Astrocyte (in vitro differentiated cells and primary cell): ENCODE results near the gene CEP83. TPM values are rescaled to one million over a fixed set of nuclear protein-coding genes. Genes with fewer than 3 reads are reported as not detected.

Source experiments
- DNase-seq: peaks from one replicate; pipeline ENCODE4 v3.0.0-alpha.2; 2010; ENCODE audit warnings: low read depth
- FAIRE-seq: peaks from 2 replicates; lab custom pipeline; 2011; peaks lifted over from hg19 to GRCh38; lab: Jason Lieb, UNC
- H2AFZ ChIP-seq: 2 replicates; pipeline ENCODE4 v1.6.0; 2012; ENCODE audit warnings: low read depth, low read length, inconsistent platforms
- H3K27ac ChIP-seq: 2 replicates; pipeline ENCODE4 v1.5.1; 2011; ENCODE audit warnings: low read depth, low read length, inconsistent platforms
- H3K27me3 ChIP-seq: 2 replicates; pipeline ENCODE4 v1.6.0; 2011; ENCODE audit warnings: low read length, inconsistent platforms; ENCODE audit not compliant: insufficient read depth
- H3K36me3 ChIP-seq: 2 replicates; pipeline ENCODE4 v1.5.1; 2011; ENCODE audit warnings: low read length, inconsistent platforms; ENCODE audit not compliant: insufficient read depth
- H3K4me1 ChIP-seq: 2 replicates; pipeline ENCODE4 v1.5.1; 2011; ENCODE audit warnings: low read length, inconsistent platforms; ENCODE audit not compliant: insufficient read depth
- H3K4me2 ChIP-seq: 2 replicates; pipeline ENCODE4 v1.6.0; 2012; ENCODE audit warnings: low read length, inconsistent platforms
- H3K4me3 ChIP-seq: 2 replicates; pipeline ENCODE4 v1.5.1; 2011; ENCODE audit warnings: low read depth, mild to moderate bottlenecking, low read length, inconsistent platforms; ENCODE audit not compliant: insufficient read depth
- H3K79me2 ChIP-seq: 2 replicates; pipeline ENCODE4 v1.6.0; 2012; ENCODE audit warnings: mild to moderate bottlenecking, low read length, inconsistent platforms; ENCODE audit not compliant: insufficient read depth
- H3K9ac ChIP-seq: 2 replicates; pipeline ENCODE4 v1.6.0; 2012; ENCODE audit warnings: mild to moderate bottlenecking, low read length, inconsistent platforms
- H3K9me3 ChIP-seq: 2 replicates; pipeline ENCODE4 v1.5.1; 2012; ENCODE audit warnings: low read depth, mild to moderate bottlenecking, low read length, inconsistent platforms; ENCODE audit not compliant: insufficient read depth
- H4K20me1 ChIP-seq: 2 replicates; pipeline ENCODE4 v1.6.0; 2012; ENCODE audit warnings: low read length, inconsistent platforms; ENCODE audit not compliant: insufficient read depth
- H3K27ac Mint-ChIP-seq: one replicate; pipeline ENCODE4 v1.8.0; 2021; ENCODE audit warnings: mild to moderate bottlenecking, mixed read lengths; ENCODE audit not compliant: unreplicated experiment
- H3K27me3 Mint-ChIP-seq: one replicate; pipeline ENCODE4 v1.8.0; 2021; ENCODE audit warnings: low read depth, mixed read lengths; ENCODE audit not compliant: unreplicated experiment
- H3K36me3 Mint-ChIP-seq: one replicate; pipeline ENCODE4 v1.8.0; 2021; ENCODE audit warnings: low read depth, mixed read lengths; ENCODE audit not compliant: unreplicated experiment
- H3K4me1 Mint-ChIP-seq: one replicate; pipeline ENCODE4 v1.8.0; 2021; ENCODE audit warnings: low read depth, mixed read lengths; ENCODE audit not compliant: unreplicated experiment
- H3K4me3 Mint-ChIP-seq: one replicate; pipeline ENCODE4 v1.8.0; 2021; ENCODE audit warnings: mild to moderate bottlenecking, moderate library complexity, mixed read lengths; ENCODE audit not compliant: unreplicated experiment
- H3K9me3 Mint-ChIP-seq: one replicate; pipeline ENCODE4 v1.8.0; 2021; ENCODE audit warnings: mild to moderate bottlenecking, mixed read lengths; ENCODE audit not compliant: unreplicated experiment
- CTCF ChIP-seq: IDR thresholded peaks from 2 replicates; pipeline ENCODE4 v1.5.1; 2011; ENCODE audit warnings: low read depth, mild to moderate bottlenecking, inconsistent platforms, low read length, moderate library complexity; ENCODE audit not compliant: insufficient read depth
- EZH2 ChIP-seq: IDR thresholded peaks from 2 replicates; pipeline ENCODE4 v1.6.1; 2012; ENCODE audit warnings: mild to moderate bottlenecking, low read length, inconsistent platforms; ENCODE audit not compliant: insufficient read depth
- total RNA-seq: library from RNA; stranded (reverse); gene quantifications from 2 replicates; pipeline ENCODE4 v1.2.1, GENCODE V29; 2021

Gene CEP83
- total RNA-seq, 1 donor from 2014 or later = 12.4 TPM

GRCh38 chr12:94445662-94446061 lies 14.0 kb downstream of the CEP83 start:
- H3K4me1 Mint-ChIP-seq = no peaks in the 10 kb centered on the region
- Histone ChIP-seq H3K9ac (no peak overlapping the region), H3K27ac (no peak overlapping the region), H3K79me2 (peaks cover 77% of the 10 kb centered on the region), H3K4me2 (no peak overlapping the region), H4K20me1 (no peaks in the 10 kb centered on the region), H3K9me3 (no peaks in the 10 kb centered on the region), H2AFZ (no peak overlapping the region), H3K4me3 (no peak overlapping the region), H3K4me1 (no peaks in the 10 kb centered on the region), H3K27me3 (no peaks in the 10 kb centered on the region), H3K36me3 (no peaks in the 10 kb centered on the region)
- no peak for TF ChIP-seq EZH2
- TF ChIP-seq CTCF = no peak
- no peak overlapping the region for H3K4me3 Mint-ChIP-seq
- H3K27me3 Mint-ChIP-seq = no peaks in the 10 kb centered on the region
- H3K36me3 Mint-ChIP-seq = peaks cover 2% of the 10 kb centered on the region
- no peak for DNase-seq
- peaks cover 7% of the 10 kb centered on the region for H3K9me3 Mint-ChIP-seq
- FAIRE-seq = no peak
- H3K27ac Mint-ChIP-seq = no peak overlapping the region

GRCh38 chr12:94437303-94437702 lies 22.4 kb downstream of the CEP83 start:
- H3K27ac Mint-ChIP-seq = no peak overlapping the region
- Histone ChIP-seq H3K27me3 (no peaks in the 10 kb centered on the region), H2AFZ (no peak overlapping the region), H3K9me3 (no peaks in the 10 kb centered on the region), H3K4me3 (no peak overlapping the region), H4K20me1 (peaks cover 37% of the 10 kb centered on the region), H3K79me2 (peaks cover 48% of the 10 kb centered on the region), H3K4me1 (no peaks in the 10 kb centered on the region), H3K9ac (no peak overlapping the region), H3K27ac (no peak overlapping the region), H3K4me2 (no peak overlapping the region), H3K36me3 (no peaks in the 10 kb centered on the region)
- no peak for FAIRE-seq
- no peak for TF ChIP-seq EZH2
- TF ChIP-seq CTCF = no peak
- H3K4me3 Mint-ChIP-seq = no peak overlapping the region
- no peak for DNase-seq
- peaks cover 3% of the 10 kb centered on the region for H3K4me1 Mint-ChIP-seq
- no peaks in the 10 kb centered on the region for H3K27me3 Mint-ChIP-seq
- H3K36me3 Mint-ChIP-seq = peaks cover 5% of the 10 kb centered on the region
- peaks cover 7% of the 10 kb centered on the region for H3K9me3 Mint-ChIP-seq

- no peak for TF ChIP-seq CTCF
- TF ChIP-seq EZH2 = no peak
- no peak for DNase-seq
Observed at GRCh38 chr12:94435511-94435927, 24.1 kb downstream of the CEP83 start.

More at GRCh38 chr12:94435511-94435927, 24.1 kb downstream of the CEP83 start:
- no peak overlapping the region for H3K27ac ChIP-seq
- Mint-ChIP-seq H3K4me3 (no peak overlapping the region), H3K4me1 (peaks cover 3% of the 10 kb centered on the region), H3K27ac (no peak overlapping the region), H3K27me3 (no peaks in the 10 kb centered on the region), H3K9me3 (peaks cover 15% of the 10 kb centered on the region), H3K36me3 (peaks cover 4% of the 10 kb centered on the region)
- H4K20me1 ChIP-seq = peaks cover 37% of the 10 kb centered on the region
- no peaks in the 10 kb centered on the region for H3K9me3 ChIP-seq
- H2AFZ ChIP-seq = no peak overlapping the region
- no peak overlapping the region for H3K4me2 ChIP-seq
- no peak for FAIRE-seq
- H3K4me3 ChIP-seq = no peak overlapping the region
- no peak overlapping the region for H3K9ac ChIP-seq
- no peaks in the 10 kb centered on the region for H3K27me3 ChIP-seq
- H3K36me3 ChIP-seq = no peaks in the 10 kb centered on the region
- no peaks in the 10 kb centered on the region for H3K4me1 ChIP-seq
- peaks cover 41% of the 10 kb centered on the region for H3K79me2 ChIP-seq
